ENCODE measurements around the gene HAL.

HAL gene

GRCh38 chr12:95955549-95956159 lies 40.5 kb downstream of the HAL start:
- H3K4me3 ChIP-seq (ENCODE audit: low read depth, low read length) = no peak overlapping the region
- TF ChIP-seq, protein P1, sequence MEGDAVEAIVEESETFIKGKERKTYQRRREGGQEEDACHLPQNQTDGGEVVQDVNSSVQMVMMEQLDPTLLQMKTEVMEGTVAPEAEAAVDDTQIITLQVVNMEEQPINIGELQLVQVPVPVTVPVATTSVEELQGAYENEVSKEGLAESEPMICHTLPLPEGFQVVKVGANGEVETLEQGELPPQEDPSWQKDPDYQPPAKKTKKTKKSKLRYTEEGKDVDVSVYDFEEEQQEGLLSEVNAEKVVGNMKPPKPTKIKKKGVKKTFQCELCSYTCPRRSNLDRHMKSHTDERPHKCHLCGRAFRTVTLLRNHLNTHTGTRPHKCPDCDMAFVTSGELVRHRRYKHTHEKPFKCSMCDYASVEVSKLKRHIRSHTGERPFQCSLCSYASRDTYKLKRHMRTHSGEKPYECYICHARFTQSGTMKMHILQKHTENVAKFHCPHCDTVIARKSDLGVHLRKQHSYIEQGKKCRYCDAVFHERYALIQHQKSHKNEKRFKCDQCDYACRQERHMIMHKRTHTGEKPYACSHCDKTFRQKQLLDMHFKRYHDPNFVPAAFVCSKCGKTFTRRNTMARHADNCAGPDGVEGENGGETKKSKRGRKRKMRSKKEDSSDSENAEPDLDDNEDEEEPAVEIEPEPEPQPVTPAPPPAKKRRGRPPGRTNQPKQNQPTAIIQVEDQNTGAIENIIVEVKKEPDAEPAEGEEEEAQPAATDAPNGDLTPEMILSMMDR (IDR thresholded peaks at IDR 0.05; ENCODE audit: insufficient read depth, low read depth, low read length, missing control alignments) = no peak
- no peak for DNase-seq (ENCODE audit: low read depth)

GRCh38 chr12:95953000-95953399 lies 43.1 kb downstream of the HAL start:
- no peak overlapping the region for H3K4me3 ChIP-seq (ENCODE audit: low read depth, low read length)
- TF ChIP-seq, protein P1 (IDR thresholded peaks at IDR 0.05; ENCODE audit: insufficient read depth, low read depth, low read length, missing control alignments) = no peak
- DNase-seq (ENCODE audit: low read depth) = no peak

- no peak overlapping the region for H3K4me3 ChIP-seq (ENCODE audit: low read depth, low read length)
- no peak for DNase-seq (ENCODE audit: low read depth)
- TF ChIP-seq, protein P1 (IDR thresholded peaks at IDR 0.05; ENCODE audit: insufficient read depth, low read depth, low read length, missing control alignments) = no peak
These were observed 44.6 kb downstream of the HAL start for GRCh38 chr12:95951515-95951914.

DNA sequence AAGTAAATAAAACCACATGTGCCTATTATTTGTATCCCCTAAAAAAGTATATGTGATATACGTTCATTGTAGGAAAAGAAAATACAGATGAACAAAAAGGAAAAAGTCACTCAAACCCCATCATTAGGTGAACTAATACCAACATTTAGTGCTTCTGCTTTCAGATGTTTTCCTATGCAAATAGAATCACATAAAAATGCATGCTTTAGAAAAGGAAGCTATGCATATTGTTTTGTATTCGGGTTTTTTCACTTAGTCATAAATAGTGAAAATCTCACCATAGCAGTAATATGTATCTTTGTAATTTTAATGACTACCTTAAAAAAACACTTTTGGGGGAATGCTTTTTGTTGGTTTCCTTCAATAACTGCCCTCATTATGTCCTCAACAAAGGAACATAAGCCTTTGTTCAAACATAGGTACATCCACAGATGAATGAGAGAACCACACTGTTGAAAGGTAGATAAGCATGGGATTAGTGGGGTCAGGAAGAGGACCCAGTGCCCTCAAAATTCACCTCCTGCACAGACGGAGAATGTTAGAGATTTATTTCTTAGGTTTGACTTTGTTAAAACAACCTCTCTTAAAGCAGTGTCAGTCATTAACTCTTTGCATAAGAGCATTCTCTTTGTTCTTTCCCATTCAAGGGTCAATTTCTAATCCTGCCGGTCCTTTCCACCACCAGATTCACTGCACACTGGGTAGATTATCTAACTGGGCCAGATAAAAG lies 46.5 kb downstream of the HAL start:
- no peak overlapping the region for H3K4me3 ChIP-seq (ENCODE audit: low read depth, low read length)
- no peak for DNase-seq (ENCODE audit: low read depth)
- TF ChIP-seq, protein P1 (IDR thresholded peaks at IDR 0.05; ENCODE audit: insufficient read depth, low read depth, low read length, missing control alignments) = no peak

DNA sequence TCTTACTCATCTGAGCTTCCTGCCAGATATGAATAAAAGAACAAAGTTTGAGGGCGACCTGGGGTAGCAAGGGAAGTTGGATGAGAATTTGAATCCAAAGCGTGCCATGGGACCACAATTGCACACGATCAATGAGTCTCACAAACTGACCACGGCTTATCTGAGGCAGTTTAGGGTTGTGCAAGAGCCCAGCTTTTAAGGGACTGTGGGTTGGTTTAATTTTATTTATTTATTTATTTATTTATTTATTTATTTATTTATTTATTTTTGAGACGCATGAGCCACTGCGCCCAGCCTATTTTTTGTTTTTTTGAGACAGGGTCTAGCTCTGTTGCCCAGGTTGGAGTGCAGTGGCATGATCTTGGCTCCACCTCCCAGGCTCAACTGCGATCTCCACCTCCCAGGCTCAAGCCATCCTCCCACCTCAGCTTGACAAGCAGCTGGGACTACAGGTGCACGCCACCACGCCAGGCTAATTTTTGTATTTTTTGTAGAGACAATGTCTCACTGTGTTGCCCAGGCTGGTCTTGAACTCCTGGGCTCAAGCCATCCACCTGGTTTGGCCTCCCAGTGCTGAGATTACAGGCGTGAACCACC lies 51.9 kb downstream of the HAL start:
- DNase-seq (ENCODE audit: low read depth) = no peak
- TF ChIP-seq, protein P1 (IDR thresholded peaks at IDR 0.05; ENCODE audit: insufficient read depth, low read depth, low read length, missing control alignments) = no peak
- no peak overlapping the region for H3K4me3 ChIP-seq (ENCODE audit: low read depth, low read length)

DNA sequence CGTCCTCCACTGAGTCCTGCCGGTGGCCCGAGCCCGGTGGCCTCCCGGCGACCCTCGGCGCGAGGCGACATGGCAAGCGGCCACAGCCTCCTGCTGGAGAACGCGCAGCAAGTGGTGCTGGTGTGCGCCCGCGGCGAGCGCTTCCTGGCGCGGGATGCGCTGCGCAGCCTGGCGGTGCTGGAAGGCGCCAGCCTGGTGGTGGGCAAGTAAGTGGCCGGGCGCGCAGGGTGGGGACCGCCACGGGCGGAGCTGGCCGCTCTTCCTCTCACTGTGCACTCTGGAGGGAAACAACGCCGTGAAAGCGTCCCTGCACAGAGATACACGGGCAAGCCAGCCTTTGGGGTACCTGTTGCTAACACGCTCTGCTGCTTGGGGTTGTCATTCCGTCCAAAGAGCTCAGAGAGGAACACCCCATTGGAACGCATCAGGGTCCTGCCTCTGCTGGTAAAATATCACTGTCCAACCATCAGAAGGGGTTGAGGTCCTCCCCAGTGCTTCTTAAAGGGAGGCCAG lies 52.8 kb downstream of the HAL start, which contains the start of gene AMDHD1:
Gene AMDHD1, plus strand, starts transcription at position 2 of the 513 bp plus-strand sequence. Its CDS starts 68 bp downstream, at position 70.
- TF ChIP-seq, protein P1 (IDR thresholded peaks at IDR 0.05; ENCODE audit: insufficient read depth, low read depth, low read length, missing control alignments) = peak; percentile 22
- H3K4me3 ChIP-seq (ENCODE audit: low read depth, low read length) = peak within 1 kb of the TSS; percentile 81
- DNase-seq (ENCODE audit: low read depth) = peak; percentile 67
